GM23338 (cell line): ENCODE measurements around the gene WNT1. TPM values are rescaled to one million over a fixed set of nuclear protein-coding genes. Genes with fewer than 3 reads are reported as not detected.

Experiments used
- ATAC-seq: fragments of 200-7000 bp; cut with Tn5 transposase; 3 replicates; pipeline ENCODE4 v1.9.1; 2020
- DNase-seq: peaks from one replicate; pipeline ENCODE4 v3.0.0-alpha.2; 2015; ENCODE audit warnings: low spot score
- H2AFZ ChIP-seq: fragments of 200-600 bp; sonication (generic); 2 replicates; pipeline ENCODE4 v1.8.0; 2016; ENCODE audit warnings: antibody characterized with exemption, mild to moderate bottlenecking, moderate library complexity
- H3F3A ChIP-seq: fragments of 200-600 bp; sonication (generic); replicated peaks from 2 replicates; pipeline ENCODE4 v1.8.0; 2017; ENCODE audit warnings: antibody characterized with exemption, mixed run types, low read depth
- H3K27ac ChIP-seq: fragments of 200-600 bp; sonication (generic); 2 replicates; pipeline ENCODE4 v1.6.1; 2016; ENCODE audit warnings: low read depth
- H3K27me3 ChIP-seq: fragments of 200-600 bp; sonication (generic); 2 replicates; pipeline ENCODE4 v1.8.0; 2016; ENCODE audit warnings: mild to moderate bottlenecking, mixed run types, moderate library complexity; ENCODE audit not compliant: insufficient read depth
- H3K36me3 ChIP-seq: fragments of 200-600 bp; sonication (generic); 2 replicates; pipeline ENCODE4 v1.8.0; 2016; ENCODE audit warnings: mild to moderate bottlenecking; ENCODE audit not compliant: insufficient read depth
- H3K4me1 ChIP-seq: fragments of 200-600 bp; sonication (generic); 2 replicates; pipeline ENCODE4 v1.8.0; 2016; ENCODE audit warnings: mild to moderate bottlenecking, moderate library complexity; ENCODE audit not compliant: insufficient read depth
- H3K4me2 ChIP-seq: fragments of 200-600 bp; sonication (generic); 2 replicates; pipeline ENCODE4 v1.7.1; 2017; ENCODE audit warnings: mixed run types
- H3K4me3 ChIP-seq: fragments of 200-600 bp; sonication (generic); 2 replicates; pipeline ENCODE4 v1.6.1; 2016; ENCODE audit warnings: mixed run types
- H3K79me2 ChIP-seq: fragments of 200-600 bp; sonication (generic); replicated peaks from 2 replicates; pipeline ENCODE4 v1.8.0; 2017; ENCODE audit warnings: mild to moderate bottlenecking; ENCODE audit not compliant: insufficient read depth
- H3K9me2 ChIP-seq: fragments of 200-600 bp; sonication (generic); 2 replicates; pipeline ENCODE4 v1.8.0; 2017; ENCODE audit not compliant: insufficient read depth
- H4K20me1 ChIP-seq: fragments of 200-600 bp; sonication (generic); replicated peaks from 2 replicates; pipeline ENCODE4 v1.8.0; 2017; ENCODE audit warnings: mild to moderate bottlenecking; ENCODE audit not compliant: insufficient read depth
- H3K27ac Mint-ChIP-seq: 2 replicates; pipeline ENCODE4 v1.8.0; 2020; ENCODE audit warnings: inconsistent platforms, mild to moderate bottlenecking, moderate library complexity, mixed read lengths
- H3K27me3 Mint-ChIP-seq: 3 replicates; pipeline ENCODE4 v1.8.0; 2022; ENCODE audit warnings: low read depth, mild to moderate bottlenecking, moderate library complexity, mixed read lengths, inconsistent platforms; ENCODE audit not compliant: insufficient read depth, poor library complexity
- H3K36me3 Mint-ChIP-seq: 3 replicates; pipeline ENCODE4 v1.8.0; 2021; ENCODE audit warnings: low read depth, mild to moderate bottlenecking, inconsistent platforms, moderate library complexity, mixed read lengths
- H3K4me1 Mint-ChIP-seq: 3 replicates; pipeline ENCODE4 v1.8.0; 2020; ENCODE audit warnings: mild to moderate bottlenecking, inconsistent platforms, mixed read lengths
- H3K4me3 Mint-ChIP-seq: 3 replicates; pipeline ENCODE4 v1.8.0; 2021; ENCODE audit warnings: moderate library complexity, mild to moderate bottlenecking, inconsistent platforms, mixed read lengths
- H3K9me3 Mint-ChIP-seq: 3 replicates; pipeline ENCODE4 v1.8.0; 2020; ENCODE audit warnings: moderate library complexity, mild to moderate bottlenecking, inconsistent platforms, mixed read lengths
- CREB1 ChIP-seq: fragments of 250-450 bp; sonication (Bioruptor Pico); IDR thresholded peaks from 2 replicates; pipeline ENCODE4 v1.5.0; 2020; ENCODE audit warnings: low read depth, mild to moderate bottlenecking, moderate library complexity
- CTCF ChIP-seq, 2 experiments: fragments of 200-600 bp in 1 of 2; sonication (generic) in 1 of 2; conservative IDR thresholded peaks; 2 replicates each; pipeline versions ENCODE4 v1.5.1 to v1.6.1; 2016 to 2017; ENCODE audit warnings: antibody characterized with exemption in 2 of 2, low read depth in 2 of 2, mild to moderate bottlenecking in 2 of 2, moderate library complexity in 1 of 2
- ETS1 ChIP-seq: IDR thresholded peaks from 2 replicates; pipeline ENCODE4 v1.6.1; 2016; ENCODE audit warnings: antibody characterized with exemption
- EZH2 ChIP-seq: fragments of 200-600 bp; sonication (generic); IDR thresholded peaks from one replicate; pipeline ENCODE4 v1.8.0; 2017; ENCODE audit warnings: antibody characterized with exemption, mild to moderate bottlenecking, low read depth; ENCODE audit not compliant: unreplicated experiment
- EZH2phosphoT487 ChIP-seq: fragments of 200-600 bp; sonication (generic); IDR thresholded peaks from one replicate; pipeline ENCODE4 v1.8.1; 2018; ENCODE audit warnings: antibody characterized with exemption; ENCODE audit not compliant: unreplicated experiment
- JUNB ChIP-seq: IDR thresholded peaks from one replicate; pipeline ENCODE4 v1.6.1; 2016; ENCODE audit warnings: antibody characterized with exemption; ENCODE audit not compliant: unreplicated experiment
- NANOG ChIP-seq: IDR thresholded peaks from 2 replicates; pipeline ENCODE4 v1.6.1; 2016; ENCODE audit warnings: antibody characterized with exemption, borderline replicate concordance
- POLR2AphosphoS5 ChIP-seq: IDR thresholded peaks from 2 replicates; pipeline ENCODE4 v1.6.1; 2016; ENCODE audit warnings: antibody characterized with exemption, low read depth
- REST ChIP-seq: IDR thresholded peaks from one replicate; pipeline ENCODE4 v1.6.1; 2018; ENCODE audit warnings: antibody characterized with exemption; ENCODE audit not compliant: unreplicated experiment
- STAT1 ChIP-seq: IDR thresholded peaks from one replicate; pipeline ENCODE4 v1.6.1; 2016; ENCODE audit warnings: antibody characterized with exemption; ENCODE audit not compliant: unreplicated experiment
- ZNF114 ChIP-seq: fragments of 250-450 bp; sonication (Bioruptor Pico); IDR thresholded peaks from 2 replicates; pipeline ENCODE4 v1.5.0; 2020; ENCODE audit warnings: mild to moderate bottlenecking, moderate library complexity
- ZNF331 ChIP-seq: fragments of 250-450 bp; sonication (Bioruptor Pico); IDR thresholded peaks from 2 replicates; pipeline ENCODE4 v1.5.0; 2020; ENCODE audit warnings: low read depth, mild to moderate bottlenecking, moderate library complexity
- ZNF462 ChIP-seq: fragments of 250-450 bp; sonication (Bioruptor Pico); IDR thresholded peaks from 2 replicates; pipeline ENCODE4 v1.5.0; 2020; ENCODE audit warnings: mild to moderate bottlenecking, moderate library complexity
- polyA plus RNA-seq: library from polyadenylated mRNA; unstranded; fragments of >200 nt; fragmentation: Nextera tagmentation; extraction: Ambion mirVana; gene quantifications from 2 replicates; pipeline ENCODE4 v1.2.1, GENCODE V29; 2016
- total RNA-seq: library from RNA; depleted of rRNA; stranded (reverse); fragments of >200 nt; shearing (Covaris generic); gene quantifications from 2 replicates; pipeline ENCODE4 v1.2.3, GENCODE V29; 2014

Gene WNT1
- total and polyA plus RNA-seq, 2 experiments from 2014 or later, result not detected

GRCh38 chr12:49027846-49028555 lies 49.9 kb downstream of the WNT1 start:
- Histone ChIP-seq H3K27ac (no peak overlapping the region), H3K4me1 (no peaks in the 10 kb centered on the region), H3K9me2 (no peaks in the 10 kb centered on the region), H3F3A (no peaks in the 10 kb centered on the region), H3K27me3 (no peaks in the 10 kb centered on the region), H3K4me2 (no peak overlapping the region), H2AFZ (no peak overlapping the region), H3K79me2 (no peaks in the 10 kb centered on the region), H3K36me3 (peaks cover 43% of the 10 kb centered on the region), H3K4me3 (no peak overlapping the region), H4K20me1 (peaks cover 16% of the 10 kb centered on the region)
- Mint-ChIP-seq H3K27ac (no peak overlapping the region), H3K36me3 (peaks cover 79% of the 10 kb centered on the region), H3K4me1 (no peaks in the 10 kb centered on the region), H3K4me3 (no peak overlapping the region), H3K27me3 (peaks cover 10% of the 10 kb centered on the region), H3K9me3 (no peaks in the 10 kb centered on the region)
- DNase-seq, result no peak
- ATAC-seq, result no peak
- TF ChIP-seq ZNF114 (CRISPR knock-in tag), result no peak
- no peak for TF ChIP-seq EZH2
- TF ChIP-seq ETS1, result no peak
- TF ChIP-seq NANOG, result no peak
- TF ChIP-seq JUNB, result no peak
- no peak for TF ChIP-seq REST
- no peak for TF ChIP-seq CTCF (conservative IDR thresholded peaks at IDR 0.05; ENCODE audit: low read depth in 2 of 2)
- no peak for TF ChIP-seq EZH2phosphoT487
- no peak for TF ChIP-seq ZNF331 (CRISPR knock-in tag)
- TF ChIP-seq STAT1, result no peak
- no peak for TF ChIP-seq POLR2AphosphoS5
- no peak for TF ChIP-seq CREB1 (CRISPR knock-in tag)
- no peak for TF ChIP-seq ZNF462 (CRISPR knock-in tag)
